H9 (cell line): ENCODE measurements around the gene HIC1. TPM values are rescaled to one million over a fixed set of nuclear protein-coding genes. Genes with fewer than 3 reads are reported as not detected.

Experiments
- DNase-seq: peaks from one replicate; pipeline ENCODE4 v3.0.0-alpha.2; 2017
- H2AFZ ChIP-seq: one replicate; pipeline ENCODE4 v1.6.1; 2013; ENCODE audit warnings: mild to moderate bottlenecking, low read length, control low read depth, moderate library complexity
- H2AK5ac ChIP-seq: 2 replicates; pipeline ENCODE4 v1.6.1; 2013; ENCODE audit warnings: low read length, control low read depth, mixed read lengths; ENCODE audit not compliant: insufficient read length
- H2BK120ac ChIP-seq: one replicate; pipeline ENCODE4 v1.6.1; 2013; ENCODE audit warnings: low read depth, mild to moderate bottlenecking, low read length, control low read depth, inconsistent platforms; ENCODE audit not compliant: poor library complexity, severe bottlenecking
- H2BK12ac ChIP-seq: 2 replicates; pipeline ENCODE4 v1.6.1; 2013; ENCODE audit warnings: low read length, control low read depth, mixed read lengths, low read depth; ENCODE audit not compliant: insufficient read length
- H2BK15ac ChIP-seq: 2 replicates; pipeline ENCODE4 v1.6.1; 2013; ENCODE audit warnings: low read depth, low read length, control low read depth
- H2BK20ac ChIP-seq: one replicate; pipeline ENCODE4 v1.6.1; 2013; ENCODE audit warnings: low read depth, mild to moderate bottlenecking, low read length, control low read depth, inconsistent platforms; ENCODE audit not compliant: poor library complexity, severe bottlenecking
- H2BK5ac ChIP-seq: 2 replicates; pipeline ENCODE4 v1.6.1; 2013; ENCODE audit warnings: low read length, control low read depth, mixed read lengths; ENCODE audit not compliant: insufficient read length
- H3K14ac ChIP-seq: 2 replicates; pipeline ENCODE4 v1.6.1; 2013; ENCODE audit warnings: low read length, control low read depth; ENCODE audit not compliant: insufficient read depth
- H3K18ac ChIP-seq: 2 replicates; pipeline ENCODE4 v1.6.1; 2013; ENCODE audit warnings: low read depth, mild to moderate bottlenecking, mixed read lengths, low read length, control low read depth; ENCODE audit not compliant: insufficient read length
- H3K23ac ChIP-seq: 2 replicates; pipeline ENCODE4 v1.6.1; 2013; ENCODE audit warnings: low read length, control low read depth, mixed read lengths, low read depth; ENCODE audit not compliant: insufficient read length
- H3K23me2 ChIP-seq: 2 replicates; pipeline ENCODE4 v1.6.1; 2013; ENCODE audit warnings: low read depth, mild to moderate bottlenecking, mixed read lengths, low read length, control low read depth; ENCODE audit not compliant: insufficient read length, poor library complexity, severe bottlenecking
- H3K27ac ChIP-seq: 2 replicates; pipeline ENCODE4 v1.5.1; 2013; ENCODE audit warnings: low read length, control low read depth, mixed read lengths, low read depth; ENCODE audit not compliant: insufficient read length
- H3K27me3 ChIP-seq: 2 replicates; pipeline ENCODE4 v1.6.1; 2013; ENCODE audit warnings: low read length, control low read depth, inconsistent platforms; ENCODE audit not compliant: insufficient read depth
- H3K4ac ChIP-seq: 2 replicates; pipeline ENCODE4 v1.6.1; 2013; ENCODE audit warnings: low read depth, mild to moderate bottlenecking, control low read depth, inconsistent platforms, low read length, moderate library complexity
- H3K4me1 ChIP-seq: 2 replicates; pipeline ENCODE4 v1.6.1; 2013; ENCODE audit warnings: low read length, control low read depth, inconsistent platforms; ENCODE audit not compliant: insufficient read depth
- H3K4me2 ChIP-seq: 2 replicates; pipeline ENCODE4 v1.6.1; 2013; ENCODE audit warnings: low read length, control low read depth, mixed read lengths; ENCODE audit not compliant: insufficient read length, insufficient read depth
- H3K56ac ChIP-seq: 2 replicates; pipeline ENCODE4 v1.6.1; 2013; ENCODE audit warnings: low read depth, mild to moderate bottlenecking, mixed read lengths, low read length, control low read depth; ENCODE audit not compliant: insufficient read length
- H3K79me1 ChIP-seq: 2 replicates; pipeline ENCODE4 v1.6.1; 2013; ENCODE audit warnings: low read depth, mild to moderate bottlenecking, moderate library complexity, low read length, control low read depth, inconsistent platforms; ENCODE audit not compliant: insufficient read depth, poor library complexity, severe bottlenecking
- H3K79me2 ChIP-seq: 2 replicates; pipeline ENCODE4 v1.6.1; 2013; ENCODE audit warnings: low read length, control low read depth, inconsistent platforms; ENCODE audit not compliant: insufficient read depth
- H3K9ac ChIP-seq: 2 replicates; pipeline ENCODE4 v1.6.1; 2013; ENCODE audit warnings: low read length, control low read depth, mixed read lengths; ENCODE audit not compliant: insufficient read length; ENCODE audit errors: extremely low read depth
- H3K9me3 ChIP-seq: one replicate; pipeline ENCODE4 v1.6.1; 2013; ENCODE audit warnings: low read depth, low read length, inconsistent platforms; ENCODE audit not compliant: control insufficient read depth
- H3T11ph ChIP-seq: one replicate; pipeline ENCODE4 v1.6.1; 2013; ENCODE audit warnings: mild to moderate bottlenecking, low read length, control low read depth, inconsistent platforms
- H4K20me1 ChIP-seq: one replicate; pipeline ENCODE4 v1.6.1; 2013; ENCODE audit not compliant: control insufficient read depth, insufficient read length, insufficient read depth
- H4K5ac ChIP-seq: 2 replicates; pipeline ENCODE4 v1.6.1; 2013; ENCODE audit warnings: low read depth, mild to moderate bottlenecking, mixed read lengths, low read length, control low read depth; ENCODE audit not compliant: insufficient read length
- H4K8ac ChIP-seq: replicated peaks from 2 replicates; pipeline ENCODE4 v1.6.1; 2013; ENCODE audit warnings: low read length, control low read depth, mixed read lengths, low read depth; ENCODE audit not compliant: insufficient read length
- H4K91ac ChIP-seq: 2 replicates; pipeline ENCODE4 v1.6.1; 2013; ENCODE audit warnings: low read depth, mild to moderate bottlenecking, moderate library complexity, mixed read lengths, low read length, control low read depth; ENCODE audit not compliant: insufficient read length
- H3K27ac Mint-ChIP-seq, 3 experiments: 2 replicates in 2 of 3; 3 replicates in 1 of 3; pipeline ENCODE4 v1.8.0; 2020 to 2021; ENCODE audit warnings: mixed read lengths in 3 of 3, mild to moderate bottlenecking in 1 of 3, moderate library complexity in 1 of 3
- H3K27me3 Mint-ChIP-seq: 2 replicates; pipeline ENCODE4 v1.8.0; 2021; ENCODE audit warnings: low read depth, mild to moderate bottlenecking, moderate library complexity, mixed read lengths
- H3K36me3 Mint-ChIP-seq, 3 experiments: 2 replicates in 2 of 3; 3 replicates in 1 of 3; pipeline ENCODE4 v1.8.0; 2020 to 2021; ENCODE audit warnings: low read depth in 3 of 3, mixed read lengths in 3 of 3; ENCODE audit not compliant: insufficient read depth in 1 of 3
- H3K4me1 Mint-ChIP-seq, 2 experiments: 2 replicates each; pipeline ENCODE4 v1.8.0; 2020; ENCODE audit warnings: mixed read lengths in 2 of 2
- H3K4me3 Mint-ChIP-seq, 2 experiments: 2 replicates in 1 of 2; 3 replicates in 1 of 2; pipeline ENCODE4 v1.8.0; 2020 to 2021; ENCODE audit warnings: mild to moderate bottlenecking in 2 of 2, mixed read lengths in 2 of 2, moderate library complexity in 1 of 2
- H3K9me3 Mint-ChIP-seq, 2 experiments: 2 replicates in 1 of 2; 3 replicates in 1 of 2; pipeline ENCODE4 v1.8.0; 2020; ENCODE audit warnings: mild to moderate bottlenecking in 2 of 2, mixed read lengths in 2 of 2, moderate library complexity in 1 of 2
- CTCF ChIP-seq: fragments of 200-600 bp; sonication (generic); conservative IDR thresholded peaks from 3 replicates; pipeline ENCODE4 v1.8.0; 2021; ENCODE audit warnings: antibody characterized with exemption, mild to moderate bottlenecking
- WGBS: extraction: QIAGEN DNeasy Blood & Tissue Kit; methylation state at CpG from one replicate; pipeline ENCODE4 v1.1.7; 2013; ENCODE audit warnings: missing lambda C conversion rate, low lambda C conversion rate, mixed read lengths; ENCODE audit not compliant: insufficient read length; ENCODE audit errors: extremely low coverage; 5-methylcytosine and 5-hydroxymethylcytosine counted together
- total RNA-seq: library from RNA; stranded (reverse); gene quantifications from 2 replicates; pipeline ENCODE4 v1.2.1, GENCODE V29; 2021

The HIC1 gene
- total RNA-seq, 1 experiment from 2014 or later = 1.8 TPM

DNA sequence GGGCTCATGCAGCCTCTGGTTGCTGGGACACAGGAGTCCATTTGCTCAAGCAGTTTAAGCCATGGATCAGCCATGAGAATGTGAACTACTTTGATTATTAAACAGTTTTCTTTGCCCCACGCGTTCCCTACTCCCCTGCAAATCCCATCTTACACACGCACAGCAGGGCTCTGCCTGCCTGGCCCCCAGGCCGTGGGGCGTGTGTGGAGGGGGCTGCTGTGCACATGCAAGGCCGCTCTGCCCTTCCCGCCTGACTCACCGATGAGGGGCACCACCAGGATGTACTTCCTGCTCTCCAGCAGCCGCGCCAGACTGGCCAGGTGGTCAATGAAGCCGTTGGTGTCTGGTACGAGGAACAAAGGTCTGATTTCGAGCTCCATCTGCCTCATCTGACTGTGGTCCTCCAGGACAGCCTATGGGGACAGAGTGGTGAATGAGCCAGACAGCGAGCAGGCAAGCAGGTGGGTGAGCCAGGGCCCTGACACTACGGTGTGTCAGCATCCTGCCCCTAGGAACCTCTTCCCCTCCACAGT is 13.7 kb downstream of the HIC1 start:
- Histone ChIP-seq H2BK5ac (no peak overlapping the region), H4K5ac (no peak overlapping the region), H2AK5ac (no peak overlapping the region), H3K9me3 (no peaks in the 10 kb centered on the region), H3K4ac (no peak overlapping the region), H3K56ac (no peak overlapping the region), H3T11ph (no peak overlapping the region), H3K27me3 (no peaks in the 10 kb centered on the region), H3K23ac (no peak overlapping the region), H3K79me2 (no peaks in the 10 kb centered on the region), H3K79me1 (no peaks in the 10 kb centered on the region), H4K8ac (no peak overlapping the region), H3K4me1 (no peaks in the 10 kb centered on the region), H3K14ac (no peak overlapping the region; the same call in 1 of the 2 replicates), H4K91ac (no peak overlapping the region), H2BK120ac (no peak overlapping the region), H2BK15ac (no peak overlapping the region), H3K27ac (no peak overlapping the region), H3K4me2 (no peak overlapping the region), H3K18ac (no peak overlapping the region), H4K20me1 (peaks cover 2% of the 10 kb centered on the region), H2AFZ (no peak overlapping the region), H3K23me2 (no peaks in the 10 kb centered on the region), H2BK20ac (no peak overlapping the region), H3K9ac (no peak overlapping the region), H2BK12ac (no peak overlapping the region)
- WGBS = no CpG with 5 or more reads among the region's 15 CpGs
- H3K4me3 Mint-ChIP-seq = no peak overlapping the region
- H3K27ac Mint-ChIP-seq = peak overlapping the region in 2 of 3 experiments; percentile 39 to 60; a peak in 1 of 7 replicates
- no peaks in the 10 kb centered on the region for H3K9me3 Mint-ChIP-seq
- DNase-seq = no peak
- no peaks in the 10 kb centered on the region for H3K27me3 Mint-ChIP-seq
- H3K4me1 Mint-ChIP-seq = peaks cover 33 to 37% of the 10 kb centered on the region in 2 experiments
- H3K36me3 Mint-ChIP-seq = peaks cover 3 to 42% (median 22%) of the 10 kb centered on the region in 3 experiments
- no peak for TF ChIP-seq CTCF
